Spleen (tissue), 11 donors: ENCODE results near the gene ALG14. TPM values are rescaled to one million over a fixed set of nuclear protein-coding genes. Genes with fewer than 3 reads are reported as not detected.
A peak's percentile ranks its signal among the peaks of the same experiment; 100 is the strongest.

Experiments
- DNase-seq: peaks from one replicate; pipeline ENCODE4 v3.0.0-alpha.2; 2020
- H3K27ac ChIP-seq, 8 donors: fragments of 200-600 bp; sonication (generic) in 7 of 8; 1 replicate in 4 of 8; 2 replicates in 4 of 8; pipeline versions ENCODE4 v1.5.0 to v1.8.0; 2016 to 2021; ENCODE audit warnings: inconsistent platforms in 4 of 8, mild to moderate bottlenecking in 4 of 8, moderate library complexity in 1 of 8
- H3K27me3 ChIP-seq, 7 donors: fragments of 200-600 bp; sonication (generic) in 6 of 7; replicated peaks in 1 of 7; 1 replicate in 4 of 7; 2 replicates in 3 of 7; pipeline versions ENCODE4 v1.5.0 to v1.8.0; 2016 to 2021; ENCODE audit warnings: inconsistent platforms in 3 of 7, mild to moderate bottlenecking in 1 of 7
- H3K36me3 ChIP-seq, 6 donors: fragments of 200-600 bp; sonication (generic) in 5 of 6; 1 replicate in 4 of 6; 2 replicates in 2 of 6; pipeline versions ENCODE4 v1.5.0 to v1.8.0; 2016 to 2021; ENCODE audit warnings: inconsistent platforms in 2 of 6
- H3K4me1 ChIP-seq, 6 donors: fragments of 200-600 bp; sonication (generic) in 5 of 6; 1 replicate in 3 of 6; 2 replicates in 3 of 6; pipeline versions ENCODE4 v1.5.0 to v1.8.0; 2016 to 2021; ENCODE audit warnings: inconsistent platforms in 3 of 6
- H3K4me3 ChIP-seq, 8 donors: fragments of 200-600 bp; sonication (generic) in 7 of 8; 1 replicate in 4 of 8; 2 replicates in 4 of 8; pipeline versions ENCODE4 v1.5.0 to v1.8.0; 2016 to 2021; ENCODE audit warnings: inconsistent platforms in 4 of 8, mild to moderate bottlenecking in 4 of 8, moderate library complexity in 2 of 8
- H3K9me3 ChIP-seq, 8 donors: fragments of 200-600 bp; sonication (generic) in 7 of 8; 1 replicate in 4 of 8; 2 replicates in 4 of 8; pipeline versions ENCODE4 v1.5.0 to v1.8.0; 2016 to 2021; ENCODE audit warnings: inconsistent platforms in 4 of 8
- POLR2A ChIP-seq, 3 donors: fragments of 450-650 bp; IDR thresholded peaks; one replicate each; pipeline ENCODE4 v1.5.1; 2017; ENCODE audit warnings: antibody characterized with exemption in 3 of 3, mild to moderate bottlenecking in 1 of 3
- POLR2AphosphoS5 ChIP-seq, 3 donors: sonication (generic); formaldehyde crosslinking; IDR thresholded peaks; one replicate each; pipeline ENCODE4 v1.5.1; 2017; ENCODE audit warnings: antibody characterized with exemption in 3 of 3
- WGBS, 5 donors: extraction: QIAGEN DNeasy Blood & Tissue Kit in 3 of 5; methylation state at CpG; one replicate each; pipeline versions ENCODE4 v1.1.5 to v1.1.7; 2013 to 2018; 5-methylcytosine and 5-hydroxymethylcytosine counted together
- intact Hi-C: fragments of 100-400 bp; cut with DNase I; formaldehyde crosslinking; loops from one replicate; pipeline ENCODE4 v1.15.0; 2023; ENCODE audit warnings: low total_unique reads
- polyA plus RNA-seq, 3 donors: library from polyadenylated mRNA; stranded (reverse); fragments of 200-250 nt; gene quantifications; one replicate each; pipeline ENCODE4 v1.2.1, GENCODE V29; 2013
- total RNA-seq, 7 donors: library from RNA; depleted of rRNA in 3 of 7; stranded (reverse); fragments of >200 nt in 3 of 7; fragmentation: NEBNext Ultra II Directional in 4 of 7; extraction: Animal tissue kit (Norgen Biotek cat#: 25700) in 4 of 7; gene quantifications; one replicate each; pipeline versions ENCODE4 v1.1.0 to v1.2.1, GENCODE V29; 2016 to 2021
- TF ChIP-seq, protein P1 (sequence below), 11 experiments: fragments of 200-600 bp in 7 of 11; fragments of 450-650 bp in 4 of 11; sonication (generic) in 4 of 11; IDR thresholded peaks in 8 of 11; conservative IDR thresholded peaks in 3 of 11; 1 replicate in 7 of 11; 2 replicates in 4 of 11; pipeline versions ENCODE4 v1.4.0 to v1.8.0; 2016 to 2021; ENCODE audit warnings: antibody characterized with exemption in 11 of 11, inconsistent platforms in 4 of 11, mild to moderate bottlenecking in 1 of 11
- donor health status: healthy with polysubstance abuse.
- donor health status: DM: no; HTN: no; CAD: no; lungs with moderate emphysema.
- donor health status: DM: no; HTN: no; CAD: no.
- donor health status: Bipolar disorder and iron deficiency.
- donor health status: healthy.
- donor health status: DM: no; HTN: no; CAD: no.
- donor health status: DM: yes; HTN: yes; CAD: no.

Gene ALG14
- total and polyA plus RNA-seq, 10 donors: 0.78 to 6.0 (median 1.2) TPM

DNA sequence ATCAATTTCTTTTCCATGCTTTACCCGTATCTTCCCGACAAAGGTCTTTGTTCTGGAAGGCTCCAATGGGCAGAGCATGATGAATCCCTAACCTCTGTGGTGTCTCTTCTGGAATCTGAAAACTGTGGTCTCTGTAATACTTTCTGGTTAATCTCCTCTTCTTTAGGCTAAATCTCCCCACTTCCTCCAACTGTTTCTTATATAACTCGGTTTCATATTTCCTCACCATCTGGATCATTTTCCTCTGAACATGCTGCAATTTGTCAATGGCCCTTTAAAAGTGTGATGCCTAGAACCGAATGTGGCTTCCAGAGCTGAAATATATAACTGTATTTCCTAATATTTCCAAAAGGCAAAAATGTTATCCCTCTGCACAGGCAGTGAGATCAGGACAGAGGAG is 66.1 kb downstream of the ALG14 start:
- Histone ChIP-seq H3K36me3 (no peaks in the 10 kb centered on the region), H3K4me3 (no peak overlapping the region), H3K4me1 (peaks cover 0 to 10% (median 0%) of the 10 kb centered on the region in 6 donors), H3K27me3 (no peaks in the 10 kb centered on the region), H3K27ac (no peak overlapping the region), H3K9me3 (no peaks in the 10 kb centered on the region)
- no peak for DNase-seq
- intact Hi-C loops: no loop called here
- TF ChIP-seq, protein P1, sequence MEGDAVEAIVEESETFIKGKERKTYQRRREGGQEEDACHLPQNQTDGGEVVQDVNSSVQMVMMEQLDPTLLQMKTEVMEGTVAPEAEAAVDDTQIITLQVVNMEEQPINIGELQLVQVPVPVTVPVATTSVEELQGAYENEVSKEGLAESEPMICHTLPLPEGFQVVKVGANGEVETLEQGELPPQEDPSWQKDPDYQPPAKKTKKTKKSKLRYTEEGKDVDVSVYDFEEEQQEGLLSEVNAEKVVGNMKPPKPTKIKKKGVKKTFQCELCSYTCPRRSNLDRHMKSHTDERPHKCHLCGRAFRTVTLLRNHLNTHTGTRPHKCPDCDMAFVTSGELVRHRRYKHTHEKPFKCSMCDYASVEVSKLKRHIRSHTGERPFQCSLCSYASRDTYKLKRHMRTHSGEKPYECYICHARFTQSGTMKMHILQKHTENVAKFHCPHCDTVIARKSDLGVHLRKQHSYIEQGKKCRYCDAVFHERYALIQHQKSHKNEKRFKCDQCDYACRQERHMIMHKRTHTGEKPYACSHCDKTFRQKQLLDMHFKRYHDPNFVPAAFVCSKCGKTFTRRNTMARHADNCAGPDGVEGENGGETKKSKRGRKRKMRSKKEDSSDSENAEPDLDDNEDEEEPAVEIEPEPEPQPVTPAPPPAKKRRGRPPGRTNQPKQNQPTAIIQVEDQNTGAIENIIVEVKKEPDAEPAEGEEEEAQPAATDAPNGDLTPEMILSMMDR (IDR thresholded peaks at IDR 0.05 in 8 of 11, conservative IDR thresholded peaks at IDR 0.05 in 3 of 11): no peak
- no peak for TF ChIP-seq POLR2AphosphoS5 (IDR thresholded peaks at IDR 0.05)
- TF ChIP-seq POLR2A (IDR thresholded peaks at IDR 0.05): no peak
- WGBS, 5 donors: 56 to 64% (median 59%) methylated on average over 4 of the region's 4 CpGs

DNA sequence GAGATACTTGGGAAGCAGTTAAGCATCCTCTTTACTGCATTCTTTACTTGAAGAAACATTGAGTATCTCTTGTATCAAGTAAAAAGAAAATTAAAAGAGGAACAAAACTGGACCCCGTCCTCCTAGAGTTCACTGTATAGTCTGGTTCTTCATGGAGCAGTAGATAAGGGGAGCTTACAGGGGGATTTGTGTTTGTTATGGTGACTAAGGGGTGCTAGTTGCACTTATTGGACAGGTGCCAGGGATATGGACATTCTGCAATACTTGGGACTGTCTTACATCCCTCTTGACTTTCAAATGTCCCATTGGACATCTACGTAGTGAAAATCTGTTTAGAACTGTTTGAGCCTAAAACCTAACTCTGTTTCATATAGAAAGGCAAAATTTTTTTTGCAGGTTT is 67.2 kb downstream of the ALG14 start:
- Histone ChIP-seq H3K36me3 (no peaks in the 10 kb centered on the region), H3K27me3 (no peaks in the 10 kb centered on the region), H3K4me1 (peaks cover 0 to 10% (median 0%) of the 10 kb centered on the region in 6 donors), H3K4me3 (no peak overlapping the region), H3K27ac (no peak overlapping the region), H3K9me3 (no peaks in the 10 kb centered on the region)
- no peak for DNase-seq
- WGBS, 5 donors: 70 to 96% (median 94%) methylated on average over 2 of the region's 2 CpGs
- intact Hi-C loops: no loop called here
- TF ChIP-seq POLR2AphosphoS5 (IDR thresholded peaks at IDR 0.05): no peak
- no peak for TF ChIP-seq POLR2A (IDR thresholded peaks at IDR 0.05)
- TF ChIP-seq, protein P1 (IDR thresholded peaks at IDR 0.05 in 8 of 11, conservative IDR thresholded peaks at IDR 0.05 in 3 of 11): no peak

DNA sequence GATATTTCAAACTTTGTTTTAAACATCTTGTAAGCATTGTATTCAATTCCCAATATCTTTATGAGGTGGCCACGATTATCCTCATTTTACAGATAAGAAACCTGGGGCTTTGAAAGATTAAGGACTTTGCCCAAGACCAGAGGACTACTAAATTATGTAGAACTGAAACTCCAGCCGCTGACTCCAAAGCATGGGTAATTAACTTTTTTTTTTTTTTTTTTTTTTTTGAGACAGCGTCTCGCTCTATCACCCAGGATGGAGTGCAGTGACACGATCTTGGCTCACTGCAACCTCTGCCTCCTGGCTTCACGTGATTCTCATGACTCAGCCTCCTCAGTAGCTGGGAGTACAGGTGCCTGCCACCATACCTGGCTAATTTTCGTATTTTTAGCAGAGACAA is 68.7 kb downstream of the ALG14 start:
- no peaks in the 10 kb centered on the region for H3K36me3 ChIP-seq
- intact Hi-C loops: no loop called here
- WGBS, 5 donors: 78 to 92% (median 91%) methylated on average over 7 of the region's 7 CpGs
- H3K4me3 ChIP-seq: no peak overlapping the region
- no peaks in the 10 kb centered on the region for H3K27me3 ChIP-seq
- no peaks in the 10 kb centered on the region for H3K9me3 ChIP-seq
- H3K27ac ChIP-seq: no peak overlapping the region
- no peak for DNase-seq
- no peak for TF ChIP-seq POLR2A (IDR thresholded peaks at IDR 0.05)
- TF ChIP-seq, protein P1 (IDR thresholded peaks at IDR 0.05 in 8 of 11, conservative IDR thresholded peaks at IDR 0.05 in 3 of 11): no peak
- no peak for TF ChIP-seq POLR2AphosphoS5 (IDR thresholded peaks at IDR 0.05)
- peaks cover 0 to 10% (median 0%) of the 10 kb centered on the region in 6 donors for H3K4me1 ChIP-seq

DNA sequence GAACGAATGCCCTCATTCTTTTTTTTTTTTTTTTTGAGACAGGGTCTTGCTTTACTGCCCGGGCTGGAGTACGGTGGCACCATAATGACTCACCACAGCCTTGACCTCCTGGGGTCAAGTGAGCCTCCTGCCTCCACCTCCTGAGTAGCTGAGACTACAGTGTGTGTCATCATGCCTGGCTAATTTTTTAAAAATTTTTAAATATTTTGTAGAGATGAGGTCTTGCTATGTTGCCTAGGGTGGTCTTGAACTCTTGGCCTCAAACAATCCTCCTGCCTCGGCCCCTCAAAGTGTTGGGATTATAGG is 69.4 kb downstream of the ALG14 start:
- H3K9me3 ChIP-seq: no peaks in the 10 kb centered on the region
- peak overlapping the region in 3 of 8 donors; percentile 53 to 61 (median 58) for H3K27ac ChIP-seq
- peaks cover 0 to 10% (median 0%) of the 10 kb centered on the region in 6 donors for H3K4me1 ChIP-seq
- no peak overlapping the region for H3K4me3 ChIP-seq
- no peak for DNase-seq
- TF ChIP-seq POLR2A (IDR thresholded peaks at IDR 0.05) (no peak), POLR2AphosphoS5 (IDR thresholded peaks at IDR 0.05) (no peak)
- TF ChIP-seq, protein P1 (IDR thresholded peaks at IDR 0.05 in 8 of 11, conservative IDR thresholded peaks at IDR 0.05 in 3 of 11): no peak
- intact Hi-C loops: no loop called here
- WGBS, 5 donors: 58 to 74% (median 72%) methylated on average over 4 of the region's 4 CpGs
- no peaks in the 10 kb centered on the region for H3K27me3 ChIP-seq
- H3K36me3 ChIP-seq: no peaks in the 10 kb centered on the region
